Astrocyte (in vitro differentiated cells and primary cell): Measurements from ENCODE around the gene PCDHGB2. TPM values are rescaled to one million over a fixed set of nuclear protein-coding genes. Genes with fewer than 3 reads are reported as not detected.

Experiments used
- DNase-seq: peaks from one replicate; pipeline ENCODE4 v3.0.0-alpha.2; 2010; ENCODE audit warnings: low read depth
- FAIRE-seq: peaks from 2 replicates; lab custom pipeline; 2011; peaks lifted over from hg19 to GRCh38; lab: Jason Lieb, UNC
- H2AFZ ChIP-seq: 2 replicates; pipeline ENCODE4 v1.6.0; 2012; ENCODE audit warnings: low read depth, low read length, inconsistent platforms
- H3K27ac ChIP-seq: 2 replicates; pipeline ENCODE4 v1.5.1; 2011; ENCODE audit warnings: low read depth, low read length, inconsistent platforms
- H3K27me3 ChIP-seq: 2 replicates; pipeline ENCODE4 v1.6.0; 2011; ENCODE audit warnings: low read length, inconsistent platforms; ENCODE audit not compliant: insufficient read depth
- H3K36me3 ChIP-seq: 2 replicates; pipeline ENCODE4 v1.5.1; 2011; ENCODE audit warnings: low read length, inconsistent platforms; ENCODE audit not compliant: insufficient read depth
- H3K4me1 ChIP-seq: 2 replicates; pipeline ENCODE4 v1.5.1; 2011; ENCODE audit warnings: low read length, inconsistent platforms; ENCODE audit not compliant: insufficient read depth
- H3K4me2 ChIP-seq: 2 replicates; pipeline ENCODE4 v1.6.0; 2012; ENCODE audit warnings: low read length, inconsistent platforms
- H3K4me3 ChIP-seq: 2 replicates; pipeline ENCODE4 v1.5.1; 2011; ENCODE audit warnings: low read depth, mild to moderate bottlenecking, low read length, inconsistent platforms; ENCODE audit not compliant: insufficient read depth
- H3K79me2 ChIP-seq: 2 replicates; pipeline ENCODE4 v1.6.0; 2012; ENCODE audit warnings: mild to moderate bottlenecking, low read length, inconsistent platforms; ENCODE audit not compliant: insufficient read depth
- H3K9ac ChIP-seq: 2 replicates; pipeline ENCODE4 v1.6.0; 2012; ENCODE audit warnings: mild to moderate bottlenecking, low read length, inconsistent platforms
- H3K9me3 ChIP-seq: 2 replicates; pipeline ENCODE4 v1.5.1; 2012; ENCODE audit warnings: low read depth, mild to moderate bottlenecking, low read length, inconsistent platforms; ENCODE audit not compliant: insufficient read depth
- H4K20me1 ChIP-seq: 2 replicates; pipeline ENCODE4 v1.6.0; 2012; ENCODE audit warnings: low read length, inconsistent platforms; ENCODE audit not compliant: insufficient read depth
- H3K27ac Mint-ChIP-seq: one replicate; pipeline ENCODE4 v1.8.0; 2021; ENCODE audit warnings: mild to moderate bottlenecking, mixed read lengths; ENCODE audit not compliant: unreplicated experiment
- H3K27me3 Mint-ChIP-seq: one replicate; pipeline ENCODE4 v1.8.0; 2021; ENCODE audit warnings: low read depth, mixed read lengths; ENCODE audit not compliant: unreplicated experiment
- H3K36me3 Mint-ChIP-seq: one replicate; pipeline ENCODE4 v1.8.0; 2021; ENCODE audit warnings: low read depth, mixed read lengths; ENCODE audit not compliant: unreplicated experiment
- H3K4me1 Mint-ChIP-seq: one replicate; pipeline ENCODE4 v1.8.0; 2021; ENCODE audit warnings: low read depth, mixed read lengths; ENCODE audit not compliant: unreplicated experiment
- H3K4me3 Mint-ChIP-seq: one replicate; pipeline ENCODE4 v1.8.0; 2021; ENCODE audit warnings: mild to moderate bottlenecking, moderate library complexity, mixed read lengths; ENCODE audit not compliant: unreplicated experiment
- H3K9me3 Mint-ChIP-seq: one replicate; pipeline ENCODE4 v1.8.0; 2021; ENCODE audit warnings: mild to moderate bottlenecking, mixed read lengths; ENCODE audit not compliant: unreplicated experiment
- EZH2 ChIP-seq: IDR thresholded peaks from 2 replicates; pipeline ENCODE4 v1.6.1; 2012; ENCODE audit warnings: mild to moderate bottlenecking, low read length, inconsistent platforms; ENCODE audit not compliant: insufficient read depth
- total RNA-seq: library from RNA; stranded (reverse); gene quantifications from 2 replicates; pipeline ENCODE4 v1.2.1, GENCODE V29; 2021
- TF ChIP-seq, protein P1 (sequence below): IDR thresholded peaks from 2 replicates; pipeline ENCODE4 v1.5.1; 2011; ENCODE audit warnings: low read depth, mild to moderate bottlenecking, inconsistent platforms, low read length, moderate library complexity; ENCODE audit not compliant: insufficient read depth

Gene PCDHGB2
- total RNA-seq, 1 donor from 2014 or later: 1.4 TPM

DNA sequence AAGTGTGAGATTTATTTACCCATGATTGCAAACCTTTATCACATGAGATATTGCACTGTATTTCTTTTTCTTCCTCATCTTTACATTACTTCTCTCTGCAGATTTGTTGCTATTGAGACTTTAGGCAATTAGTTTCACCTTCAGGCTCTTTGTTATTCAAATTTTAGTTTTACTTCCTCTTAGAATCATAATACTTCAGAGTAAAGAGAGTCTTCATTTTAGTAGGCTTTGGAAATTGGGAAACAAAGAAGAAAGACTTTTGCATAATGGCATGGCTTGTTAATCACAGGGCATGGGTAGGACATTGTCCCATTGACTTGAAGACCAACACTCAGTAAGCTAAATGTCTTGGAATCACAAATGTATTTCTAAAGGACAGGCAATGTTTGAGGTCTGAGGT is 2.9 kb downstream of the PCDHGB2 start:
- H3K9ac ChIP-seq: no peak overlapping the region
- FAIRE-seq (no peak), DNase-seq (no peak)
- Mint-ChIP-seq H3K4me1 (no peaks in the 10 kb centered on the region), H3K9me3 (peaks cover 29% of the 10 kb centered on the region), H3K27ac (no peak overlapping the region), H3K36me3 (peaks cover 13% of the 10 kb centered on the region), H3K27me3 (no peaks in the 10 kb centered on the region), H3K4me3 (no peak overlapping the region)
- no peak for TF ChIP-seq EZH2
- TF ChIP-seq, protein P1, sequence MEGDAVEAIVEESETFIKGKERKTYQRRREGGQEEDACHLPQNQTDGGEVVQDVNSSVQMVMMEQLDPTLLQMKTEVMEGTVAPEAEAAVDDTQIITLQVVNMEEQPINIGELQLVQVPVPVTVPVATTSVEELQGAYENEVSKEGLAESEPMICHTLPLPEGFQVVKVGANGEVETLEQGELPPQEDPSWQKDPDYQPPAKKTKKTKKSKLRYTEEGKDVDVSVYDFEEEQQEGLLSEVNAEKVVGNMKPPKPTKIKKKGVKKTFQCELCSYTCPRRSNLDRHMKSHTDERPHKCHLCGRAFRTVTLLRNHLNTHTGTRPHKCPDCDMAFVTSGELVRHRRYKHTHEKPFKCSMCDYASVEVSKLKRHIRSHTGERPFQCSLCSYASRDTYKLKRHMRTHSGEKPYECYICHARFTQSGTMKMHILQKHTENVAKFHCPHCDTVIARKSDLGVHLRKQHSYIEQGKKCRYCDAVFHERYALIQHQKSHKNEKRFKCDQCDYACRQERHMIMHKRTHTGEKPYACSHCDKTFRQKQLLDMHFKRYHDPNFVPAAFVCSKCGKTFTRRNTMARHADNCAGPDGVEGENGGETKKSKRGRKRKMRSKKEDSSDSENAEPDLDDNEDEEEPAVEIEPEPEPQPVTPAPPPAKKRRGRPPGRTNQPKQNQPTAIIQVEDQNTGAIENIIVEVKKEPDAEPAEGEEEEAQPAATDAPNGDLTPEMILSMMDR: no peak
- H3K36me3 ChIP-seq: no peaks in the 10 kb centered on the region
- no peak overlapping the region for H3K27ac ChIP-seq
- peaks cover 24% of the 10 kb centered on the region for H3K27me3 ChIP-seq
- H2AFZ ChIP-seq: no peak overlapping the region
- H3K4me2 ChIP-seq: no peak overlapping the region
- H3K4me1 ChIP-seq: no peaks in the 10 kb centered on the region
- H3K4me3 ChIP-seq: no peak overlapping the region
- H4K20me1 ChIP-seq: no peaks in the 10 kb centered on the region
- peaks cover 54% of the 10 kb centered on the region for H3K9me3 ChIP-seq
- no peaks in the 10 kb centered on the region for H3K79me2 ChIP-seq

DNA sequence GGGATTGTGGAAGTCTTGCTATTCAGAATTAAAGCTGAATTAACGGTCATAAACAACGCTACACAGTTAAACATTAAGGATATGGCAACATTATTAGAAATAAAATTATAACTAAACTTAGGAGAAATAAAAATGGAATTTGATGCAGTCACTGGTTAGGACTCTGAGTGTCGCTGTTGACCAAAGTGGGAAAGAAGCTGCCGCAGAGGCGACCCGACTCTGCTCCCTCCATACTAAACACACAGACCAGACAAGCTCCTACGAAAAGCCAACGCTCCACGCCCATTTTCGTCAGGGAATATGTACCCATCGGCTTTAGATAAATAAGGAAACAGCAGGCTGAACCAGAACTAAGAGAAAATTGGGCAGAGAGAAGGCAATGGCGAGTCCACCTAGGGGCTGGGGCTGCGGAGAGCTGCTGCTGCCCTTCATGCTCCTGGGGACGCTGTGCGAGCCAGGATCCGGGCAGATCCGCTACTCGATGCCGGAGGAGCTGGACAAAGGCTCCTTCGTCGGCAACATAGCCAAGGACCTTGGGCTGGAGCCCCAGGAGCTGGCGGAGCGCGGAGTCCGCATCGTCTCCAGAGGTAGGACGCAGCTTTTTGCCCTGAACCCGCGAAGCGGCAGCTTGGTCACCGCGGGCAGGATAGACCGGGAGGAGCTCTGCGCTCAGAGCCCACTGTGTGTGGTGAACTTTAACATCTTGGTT is 4.3 kb downstream of the PCDHGB2 start, which contains the start of gene PCDHGA5:
Gene PCDHGA5, plus strand, starts transcription at position 211 of the 709 bp plus-strand sequence. Its CDS starts 169 bp downstream, at position 380.
- H4K20me1 ChIP-seq: no peaks in the 10 kb centered on the region
- peaks cover 24% of the 10 kb centered on the region for H3K27me3 ChIP-seq
- peak; percentile 4 for DNase-seq
- peak within 1 kb of the TSS; percentile 55 for H2AFZ ChIP-seq
- no peaks in the 10 kb centered on the region for H3K4me1 ChIP-seq
- peak within 1 kb of the TSS; percentile 28 for H3K4me3 ChIP-seq
- peaks cover 29% of the 10 kb centered on the region for H3K9me3 Mint-ChIP-seq
- H3K4me2 ChIP-seq: peak within 1 kb of the TSS; percentile 55
- H3K79me2 ChIP-seq: no peaks in the 10 kb centered on the region
- no peak within 1 kb of the TSS for H3K9ac ChIP-seq
- H3K27ac ChIP-seq: no peak within 1 kb of the TSS
- no peaks in the 10 kb centered on the region for H3K36me3 ChIP-seq
- H3K4me3 Mint-ChIP-seq: no peak within 1 kb of the TSS
- TF ChIP-seq, protein P1: no peak
- TF ChIP-seq EZH2: no peak
- H3K27ac Mint-ChIP-seq: no peak within 1 kb of the TSS
- H3K9me3 ChIP-seq: peaks cover 54% of the 10 kb centered on the region
- no peaks in the 10 kb centered on the region for H3K4me1 Mint-ChIP-seq
- peaks cover 13% of the 10 kb centered on the region for H3K36me3 Mint-ChIP-seq
- no peaks in the 10 kb centered on the region for H3K27me3 Mint-ChIP-seq
- no peak for FAIRE-seq
